Ureter (tissue), 1 donor: ENCODE results near the gene QRFPR. TPM values are rescaled to one million over a fixed set of nuclear protein-coding genes. Genes with fewer than 3 reads are reported as not detected.

Experiments used
- total RNA-seq: library from RNA; stranded (reverse); gene quantifications from one replicate; pipeline ENCODE4 v1.2.4, GENCODE V29; 2023
- donor health status: DM: yes; HTN: yes; CAD: no.

The QRFPR gene
- total RNA-seq, 1 donor from 2014 or later, result 0.21 TPM

Other genes starting within 250 kb of the QRFPR start
- gene TNIP3, start 216.7 kb downstream of the QRFPR start, total RNA-seq, result 0.49 TPM